ENCODE data around the gene OR10H2. TPM values are rescaled to one million over a fixed set of nuclear protein-coding genes. Genes with fewer than 3 reads are reported as not detected.

Gene OR10H2, protein sequence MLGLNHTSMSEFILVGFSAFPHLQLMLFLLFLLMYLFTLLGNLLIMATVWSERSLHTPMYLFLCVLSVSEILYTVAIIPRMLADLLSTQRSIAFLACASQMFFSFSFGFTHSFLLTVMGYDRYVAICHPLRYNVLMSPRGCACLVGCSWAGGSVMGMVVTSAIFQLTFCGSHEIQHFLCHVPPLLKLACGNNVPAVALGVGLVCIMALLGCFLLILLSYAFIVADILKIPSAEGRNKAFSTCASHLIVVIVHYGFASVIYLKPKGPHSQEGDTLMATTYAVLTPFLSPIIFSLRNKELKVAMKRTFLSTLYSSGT
- total RNA-seq, result not detected in 2 replicates

DNA sequence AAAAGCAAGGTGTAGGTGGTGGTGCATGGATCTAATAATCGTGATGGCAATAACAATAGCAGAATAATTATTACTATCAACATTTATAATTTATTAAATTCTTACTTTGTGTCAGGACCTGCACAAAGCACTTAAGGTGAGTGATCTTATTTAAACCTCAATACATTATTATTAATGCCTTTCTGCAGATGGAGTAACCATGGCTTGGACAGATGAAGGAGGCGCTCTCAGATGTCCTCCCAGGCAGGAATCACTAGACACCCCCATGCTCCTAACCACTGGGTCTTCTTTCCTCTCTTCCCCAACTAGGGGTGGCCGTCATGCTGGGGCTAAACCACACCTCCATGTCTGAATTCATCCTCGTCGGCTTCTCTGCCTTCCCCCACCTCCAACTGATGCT, at the start of gene OR10H2:
OR10H2 (plus strand) TSS at position 301 of the 400 bp plus-strand sequence; CDS start at position 321, 20 bp downstream.

DNA sequence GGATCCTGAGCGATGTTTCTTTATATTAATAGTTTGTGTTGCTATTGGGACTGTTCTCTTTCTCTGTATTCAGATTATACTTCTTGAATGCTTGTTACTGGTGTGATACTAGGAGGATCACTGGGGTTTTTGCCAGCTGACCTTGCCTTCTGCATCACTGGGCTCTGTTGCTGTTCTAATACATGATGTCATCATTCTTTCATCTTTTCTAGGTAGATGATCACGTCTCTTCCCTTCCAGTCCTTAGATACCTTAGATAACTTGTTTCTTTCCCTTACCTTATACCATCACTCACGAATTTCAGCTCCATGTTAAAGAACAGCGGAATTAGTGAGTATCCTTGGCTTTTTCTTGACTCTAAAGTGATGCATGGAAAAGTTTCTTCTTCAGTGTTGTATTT, 9.9 kb downstream of the OR10H2 start, which contains the start of gene OR10H3:
OR10H3 (plus strand) TSS at position 264 of the 400 bp plus-strand sequence. CDS start 3,408 bp downstream, outside the sequence.

Other genes starting within 250 kb of the OR10H2 start
- not detected in 2 replicates for gene PGLYRP2, start 248.5 kb upstream of the OR10H2 start, total RNA-seq
- gene CYP4F22, start 219.5 kb upstream of the OR10H2 start, total RNA-seq, result 0.08 TPM in 2 replicates
- gene CYP4F8, start 112.8 kb upstream of the OR10H2 start, total RNA-seq, result not detected in 2 replicates
- gene CYP4F3, start 87.1 kb upstream of the OR10H2 start, total RNA-seq, result not detected in 2 replicates
- gene CYP4F12, start 54.9 kb upstream of the OR10H2 start, total RNA-seq, result not detected in 2 replicates
- gene OR10H3, start 10.0 kb downstream of the OR10H2 start, total RNA-seq, result not detected in 2 replicates
- not detected in 2 replicates for gene OR10H5, start 59.6 kb downstream of the OR10H2 start, total RNA-seq
- not detected in 2 replicates for gene OR10H1, start 87.6 kb downstream of the OR10H2 start, total RNA-seq
- 0.04 and 0.23 TPM in 2 replicates for gene CYP4F2, start 170.1 kb downstream of the OR10H2 start, total RNA-seq
- 1.7 and 3.7 TPM in 2 replicates for gene CYP4F11, start 206.5 kb downstream of the OR10H2 start, total RNA-seq
- not detected in 2 replicates for gene OR10H4, start 221.0 kb downstream of the OR10H2 start, total RNA-seq

Data from hair follicular keratinocyte (primary cell).